Keratinocyte (primary cell): ENCODE results near the gene LRRC41. TPM values are rescaled to one million over a fixed set of nuclear protein-coding genes. Genes with fewer than 3 reads are reported as not detected.

Source experiments
- DNase-seq: peaks from one replicate; pipeline ENCODE4 v3.0.0-alpha.2; 2011; ENCODE audit warnings: low read depth, missing footprints, low spot score
- FAIRE-seq: peaks from 2 replicates; lab custom pipeline; 2011; peaks lifted over from hg19 to GRCh38; lab: Jason Lieb, UNC
- H2AFZ ChIP-seq: 2 replicates; pipeline ENCODE4 v1.6.0; 2012; ENCODE audit warnings: low read length, control low read depth, inconsistent platforms; ENCODE audit not compliant: control insufficient read depth
- H3K27ac ChIP-seq: 2 replicates; pipeline ENCODE4 v1.5.1; 2011; ENCODE audit warnings: low read length; ENCODE audit not compliant: control insufficient read depth, insufficient read depth
- H3K27me3 ChIP-seq: 3 replicates; pipeline ENCODE4 v1.6.0; 2011; ENCODE audit warnings: low read length; ENCODE audit not compliant: control insufficient read depth, insufficient read depth; ENCODE audit errors: extremely low read depth
- H3K36me3 ChIP-seq, 2 experiments: 2 replicates in 1 of 2; 3 replicates in 1 of 2; pipeline ENCODE4 v1.5.1; 2011; ENCODE audit warnings: low read length in 2 of 2, mild to moderate bottlenecking in 1 of 2; ENCODE audit not compliant: control insufficient read depth in 2 of 2, insufficient read depth in 2 of 2; ENCODE audit errors: extremely low read depth in 1 of 2
- H3K4me1 ChIP-seq: 3 replicates; pipeline ENCODE4 v1.5.1; 2011; ENCODE audit warnings: low read length; ENCODE audit not compliant: control insufficient read depth, insufficient read depth; ENCODE audit errors: extremely low read depth
- H3K4me2 ChIP-seq: 3 replicates; pipeline ENCODE4 v1.6.0; 2011; ENCODE audit warnings: low read depth, low read length; ENCODE audit not compliant: control insufficient read depth, insufficient read depth; ENCODE audit errors: extremely low read depth
- H3K4me3 ChIP-seq, 3 experiments: fragments of 200-600 bp in 1 of 3; sonication (generic) in 1 of 3; 2 replicates in 2 of 3; 3 replicates in 1 of 3; pipeline ENCODE4 v1.5.1; 2011 to 2016; ENCODE audit warnings: low read length in 3 of 3, mild to moderate bottlenecking in 3 of 3, control low read depth in 2 of 3, inconsistent platforms in 1 of 3, low read depth in 1 of 3, mixed read lengths in 1 of 3, mixed run types in 1 of 3, moderate library complexity in 1 of 3; ENCODE audit not compliant: control insufficient read depth in 2 of 3, insufficient read depth in 2 of 3; ENCODE audit errors: extremely low read depth in 1 of 3
- H3K79me2 ChIP-seq: 2 replicates; pipeline ENCODE4 v1.6.0; 2012; ENCODE audit warnings: low read length; ENCODE audit not compliant: control insufficient read depth, insufficient read depth
- H3K9ac ChIP-seq: 3 replicates; pipeline ENCODE4 v1.6.0; 2011; ENCODE audit warnings: low read length; ENCODE audit not compliant: control insufficient read depth, insufficient read depth; ENCODE audit errors: extremely low read depth
- H3K9me1 ChIP-seq: 3 replicates; pipeline ENCODE4 v1.6.0; 2011; ENCODE audit warnings: low read length; ENCODE audit not compliant: control insufficient read depth, insufficient read depth; ENCODE audit errors: extremely low read depth
- H3K9me3 ChIP-seq: 2 replicates; pipeline ENCODE4 v1.5.1; 2012; ENCODE audit warnings: low read depth, low read length; ENCODE audit not compliant: control insufficient read depth
- H4K20me1 ChIP-seq: 3 replicates; pipeline ENCODE4 v1.6.0; 2011; ENCODE audit warnings: low read length; ENCODE audit not compliant: control insufficient read depth, insufficient read depth; ENCODE audit errors: extremely low read depth
- EZH2 ChIP-seq: IDR thresholded peaks from one replicate; pipeline ENCODE4 v1.6.1; 2012; ENCODE audit warnings: inconsistent platforms, mild to moderate bottlenecking, low read length, moderate library complexity
- dilution Hi-C: fragments of 300-500 bp; cut with MboI; formaldehyde crosslinking; loops from one replicate; pipeline ENCODE4 v1.7.0; 2020; ENCODE audit warnings: low sequenced_read_pairs; ENCODE audit not compliant: extremely low pct_ligation_motif_present
- polyA plus RNA-seq, 5 experiments: library from polyadenylated mRNA; depleted of rRNA in 3 of 5; stranded (reverse) in 3 of 5; stranded (forward) in 1 of 5; unstranded in 1 of 5; fragments of >200 nt; gene quantifications; 1 replicate in 1 of 5; 2 replicates in 3 of 5; 3 replicates in 1 of 5; pipeline versions ENCODE4 v1.2.1 to v1.2.3, GENCODE V29; 2011 to 2012; ENCODE audit warnings: missing spikeins in 2 of 5, low read depth in 1 of 5, low replicate concordance in 1 of 5
- TF ChIP-seq, protein P1 (sequence below), 3 experiments: IDR thresholded peaks in 1 of 3; conservative IDR thresholded peaks in 1 of 3; optimal IDR thresholded peaks in 1 of 3; 2 replicates in 2 of 3; 3 replicates in 1 of 3; pipeline versions ENCODE3 to v1.5.1; 2011; ENCODE audit warnings: low read length in 3 of 3, mild to moderate bottlenecking in 3 of 3, moderate library complexity in 2 of 3, control low read depth in 1 of 3, inconsistent platforms in 1 of 3; ENCODE audit not compliant: insufficient read depth in 2 of 3; ENCODE audit errors: extremely low read depth in 1 of 3

Gene LRRC41
- polyA plus RNA-seq, 1 donor (not counting 4 experiments of a cell fraction or from before 2014, with no cell fraction given) = 51.2 TPM

DNA sequence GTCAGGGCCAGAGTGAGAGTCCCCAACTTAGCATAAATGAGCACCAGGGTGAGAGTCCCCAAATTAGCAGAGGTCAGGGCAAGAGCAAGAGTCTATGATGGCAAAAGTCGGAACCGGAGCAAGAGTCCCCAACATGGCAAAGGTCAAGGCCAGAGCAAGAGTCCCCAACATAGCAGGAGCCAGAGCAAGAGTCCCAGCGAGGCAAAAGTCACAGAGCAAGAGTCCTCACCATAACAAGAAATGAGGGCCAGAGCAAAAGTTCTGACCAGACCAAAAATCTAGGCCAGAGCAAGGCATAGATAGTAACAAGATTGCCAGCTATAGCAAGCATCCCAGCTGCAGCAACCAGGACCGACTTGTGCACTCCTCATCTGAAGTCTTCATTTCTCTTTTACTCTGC lies 40.3 kb upstream of the LRRC41 start:
- no peak for FAIRE-seq
- H3K9ac ChIP-seq = no peak overlapping the region

DNA sequence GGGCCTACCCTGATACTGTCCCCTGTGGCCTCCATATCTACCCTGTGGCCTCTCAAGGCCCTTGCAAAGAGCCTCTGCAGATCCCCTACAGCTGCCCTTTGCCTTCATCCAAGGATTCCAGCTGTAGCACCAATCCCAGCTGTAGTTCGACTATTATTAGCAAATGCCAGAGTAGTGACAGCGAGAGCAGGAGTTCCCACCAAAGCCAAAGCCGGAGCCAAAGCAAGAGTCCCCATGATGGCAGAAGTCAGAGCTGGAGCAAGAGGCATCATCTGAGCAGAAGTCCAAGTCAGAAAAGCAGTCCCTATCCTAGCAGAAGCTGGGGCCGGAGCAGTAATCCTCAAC lies 39.9 kb upstream of the LRRC41 start:
- TF ChIP-seq EZH2 = no peak
- TF ChIP-seq, protein P1, sequence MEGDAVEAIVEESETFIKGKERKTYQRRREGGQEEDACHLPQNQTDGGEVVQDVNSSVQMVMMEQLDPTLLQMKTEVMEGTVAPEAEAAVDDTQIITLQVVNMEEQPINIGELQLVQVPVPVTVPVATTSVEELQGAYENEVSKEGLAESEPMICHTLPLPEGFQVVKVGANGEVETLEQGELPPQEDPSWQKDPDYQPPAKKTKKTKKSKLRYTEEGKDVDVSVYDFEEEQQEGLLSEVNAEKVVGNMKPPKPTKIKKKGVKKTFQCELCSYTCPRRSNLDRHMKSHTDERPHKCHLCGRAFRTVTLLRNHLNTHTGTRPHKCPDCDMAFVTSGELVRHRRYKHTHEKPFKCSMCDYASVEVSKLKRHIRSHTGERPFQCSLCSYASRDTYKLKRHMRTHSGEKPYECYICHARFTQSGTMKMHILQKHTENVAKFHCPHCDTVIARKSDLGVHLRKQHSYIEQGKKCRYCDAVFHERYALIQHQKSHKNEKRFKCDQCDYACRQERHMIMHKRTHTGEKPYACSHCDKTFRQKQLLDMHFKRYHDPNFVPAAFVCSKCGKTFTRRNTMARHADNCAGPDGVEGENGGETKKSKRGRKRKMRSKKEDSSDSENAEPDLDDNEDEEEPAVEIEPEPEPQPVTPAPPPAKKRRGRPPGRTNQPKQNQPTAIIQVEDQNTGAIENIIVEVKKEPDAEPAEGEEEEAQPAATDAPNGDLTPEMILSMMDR (optimal IDR thresholded peaks at IDR 0.05 in 1 of 3, IDR thresholded peaks at IDR 0.05 in 1 of 3, conservative IDR thresholded peaks at IDR 0.05 in 1 of 3; ENCODE audit: extremely low read depth in 1 of 3, insufficient read depth in 2 of 3, low read length in 3 of 3) = no peak
- Histone ChIP-seq H3K9ac (no peak overlapping the region), H3K9me3 (no peaks in the 10 kb centered on the region), H3K9me1 (no peaks in the 10 kb centered on the region), H3K79me2 (peaks cover 28% of the 10 kb centered on the region), H4K20me1 (no peaks in the 10 kb centered on the region), H2AFZ (no peak overlapping the region), H3K4me1 (peaks cover 14% of the 10 kb centered on the region), H3K36me3 (peaks cover 17 to 38% of the 10 kb centered on the region in 2 experiments), H3K27me3 (no peaks in the 10 kb centered on the region), H3K4me2 (no peak overlapping the region), H3K27ac (no peak overlapping the region), H3K4me3 (no peak overlapping the region)
- dilution Hi-C loops = no loop called here
- no peak for FAIRE-seq
- no peak for DNase-seq

More for the DNA sequence above, 40.3 kb upstream of the LRRC41 start:
- dilution Hi-C loops = no loop called here
- H3K79me2 ChIP-seq = peaks cover 28% of the 10 kb centered on the region
- DNase-seq = no peak
- H3K9me3 ChIP-seq = no peaks in the 10 kb centered on the region
- no peak overlapping the region for H3K27ac ChIP-seq
- H4K20me1 ChIP-seq = no peaks in the 10 kb centered on the region
- TF ChIP-seq, protein P1 (optimal IDR thresholded peaks at IDR 0.05 in 1 of 3, IDR thresholded peaks at IDR 0.05 in 1 of 3, conservative IDR thresholded peaks at IDR 0.05 in 1 of 3; ENCODE audit: extremely low read depth in 1 of 3, insufficient read depth in 2 of 3, low read length in 3 of 3) = no peak
- no peak overlapping the region for H3K4me3 ChIP-seq
- peaks cover 14% of the 10 kb centered on the region for H3K4me1 ChIP-seq
- no peaks in the 10 kb centered on the region for H3K27me3 ChIP-seq
- peaks cover 17 to 38% of the 10 kb centered on the region in 2 experiments for H3K36me3 ChIP-seq
- no peak overlapping the region for H3K4me2 ChIP-seq
- no peaks in the 10 kb centered on the region for H3K9me1 ChIP-seq
- no peak overlapping the region for H2AFZ ChIP-seq
